Nephron (organoid): ENCODE measurements around the gene APBB1IP.
A peak's percentile ranks its signal among the peaks of the same experiment; 100 is the strongest.

Source experiments
- H3K27ac Mint-ChIP-seq, 3 experiments: 2 replicates each; pipeline ENCODE4 v1.8.0; 2020; ENCODE audit warnings: mixed read lengths in 3 of 3, mild to moderate bottlenecking in 2 of 3, moderate library complexity in 1 of 3
- H3K27me3 Mint-ChIP-seq: 2 replicates; pipeline ENCODE4 v1.8.0; 2021; ENCODE audit warnings: low read depth, mild to moderate bottlenecking, moderate library complexity, mixed read lengths
- H3K36me3 Mint-ChIP-seq: 2 replicates; pipeline ENCODE4 v1.8.0; 2020; ENCODE audit warnings: low read depth, mixed read lengths
- H3K4me1 Mint-ChIP-seq: 2 replicates; pipeline ENCODE4 v1.8.0; 2020; ENCODE audit warnings: mixed read lengths
- H3K4me3 Mint-ChIP-seq, 3 experiments: 2 replicates each; pipeline ENCODE4 v1.8.0; 2020; ENCODE audit warnings: mild to moderate bottlenecking in 3 of 3, mixed read lengths in 3 of 3, moderate library complexity in 2 of 3
- H3K9me3 Mint-ChIP-seq: 2 replicates; pipeline ENCODE4 v1.8.0; 2020; ENCODE audit warnings: mixed read lengths
- TF ChIP-seq, protein P1 (sequence below), 3 experiments: fragments of 200-600 bp; sonication (generic); IDR thresholded peaks; one replicate each; pipeline ENCODE4 v1.5.0; 2021; ENCODE audit warnings: antibody characterized with exemption in 3 of 3; ENCODE audit not compliant: unreplicated experiment in 3 of 3

APBB1IP gene

DNA sequence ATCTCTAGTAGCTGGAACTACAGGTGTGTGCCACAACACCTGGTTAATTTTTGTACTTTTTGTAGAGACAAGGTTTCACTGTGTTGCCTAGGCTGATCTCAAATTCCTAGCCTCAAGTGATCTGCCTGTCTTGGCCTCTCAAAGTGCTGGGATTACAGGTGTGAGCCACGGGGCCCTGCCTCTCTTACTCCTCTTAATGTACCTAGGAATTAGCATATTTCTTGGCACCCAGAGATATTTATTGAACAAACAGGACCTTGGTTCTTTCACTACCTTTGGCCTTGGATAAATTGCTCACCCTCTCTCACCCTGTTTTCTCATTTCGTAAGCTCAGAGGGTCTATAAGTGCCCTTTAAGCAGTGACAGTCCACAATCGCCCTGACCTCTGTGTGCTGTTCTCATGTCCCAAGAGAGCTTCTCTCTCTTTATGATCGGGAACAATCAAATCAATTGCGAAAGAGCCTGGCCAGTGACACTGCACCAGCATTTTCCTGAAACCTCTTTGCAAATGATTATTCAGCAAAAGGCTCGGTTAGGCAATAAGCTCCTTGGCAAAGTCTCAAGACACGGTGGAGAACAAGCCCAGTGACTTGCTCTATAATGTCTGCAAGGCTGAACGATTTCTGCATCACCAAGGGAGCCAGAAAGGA, 117.7 kb downstream of the APBB1IP start:
- Mint-ChIP-seq H3K4me3 (no peak overlapping the region), H3K36me3 (no peaks in the 10 kb centered on the region), H3K9me3 (no peaks in the 10 kb centered on the region), H3K27ac (no peak overlapping the region), H3K4me1 (no peaks in the 10 kb centered on the region), H3K27me3 (peaks cover 12% of the 10 kb centered on the region)
- TF ChIP-seq, protein P1, sequence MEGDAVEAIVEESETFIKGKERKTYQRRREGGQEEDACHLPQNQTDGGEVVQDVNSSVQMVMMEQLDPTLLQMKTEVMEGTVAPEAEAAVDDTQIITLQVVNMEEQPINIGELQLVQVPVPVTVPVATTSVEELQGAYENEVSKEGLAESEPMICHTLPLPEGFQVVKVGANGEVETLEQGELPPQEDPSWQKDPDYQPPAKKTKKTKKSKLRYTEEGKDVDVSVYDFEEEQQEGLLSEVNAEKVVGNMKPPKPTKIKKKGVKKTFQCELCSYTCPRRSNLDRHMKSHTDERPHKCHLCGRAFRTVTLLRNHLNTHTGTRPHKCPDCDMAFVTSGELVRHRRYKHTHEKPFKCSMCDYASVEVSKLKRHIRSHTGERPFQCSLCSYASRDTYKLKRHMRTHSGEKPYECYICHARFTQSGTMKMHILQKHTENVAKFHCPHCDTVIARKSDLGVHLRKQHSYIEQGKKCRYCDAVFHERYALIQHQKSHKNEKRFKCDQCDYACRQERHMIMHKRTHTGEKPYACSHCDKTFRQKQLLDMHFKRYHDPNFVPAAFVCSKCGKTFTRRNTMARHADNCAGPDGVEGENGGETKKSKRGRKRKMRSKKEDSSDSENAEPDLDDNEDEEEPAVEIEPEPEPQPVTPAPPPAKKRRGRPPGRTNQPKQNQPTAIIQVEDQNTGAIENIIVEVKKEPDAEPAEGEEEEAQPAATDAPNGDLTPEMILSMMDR (IDR thresholded peaks at IDR 0.05; ENCODE audit: unreplicated experiment in 3 of 3) = no peak

DNA sequence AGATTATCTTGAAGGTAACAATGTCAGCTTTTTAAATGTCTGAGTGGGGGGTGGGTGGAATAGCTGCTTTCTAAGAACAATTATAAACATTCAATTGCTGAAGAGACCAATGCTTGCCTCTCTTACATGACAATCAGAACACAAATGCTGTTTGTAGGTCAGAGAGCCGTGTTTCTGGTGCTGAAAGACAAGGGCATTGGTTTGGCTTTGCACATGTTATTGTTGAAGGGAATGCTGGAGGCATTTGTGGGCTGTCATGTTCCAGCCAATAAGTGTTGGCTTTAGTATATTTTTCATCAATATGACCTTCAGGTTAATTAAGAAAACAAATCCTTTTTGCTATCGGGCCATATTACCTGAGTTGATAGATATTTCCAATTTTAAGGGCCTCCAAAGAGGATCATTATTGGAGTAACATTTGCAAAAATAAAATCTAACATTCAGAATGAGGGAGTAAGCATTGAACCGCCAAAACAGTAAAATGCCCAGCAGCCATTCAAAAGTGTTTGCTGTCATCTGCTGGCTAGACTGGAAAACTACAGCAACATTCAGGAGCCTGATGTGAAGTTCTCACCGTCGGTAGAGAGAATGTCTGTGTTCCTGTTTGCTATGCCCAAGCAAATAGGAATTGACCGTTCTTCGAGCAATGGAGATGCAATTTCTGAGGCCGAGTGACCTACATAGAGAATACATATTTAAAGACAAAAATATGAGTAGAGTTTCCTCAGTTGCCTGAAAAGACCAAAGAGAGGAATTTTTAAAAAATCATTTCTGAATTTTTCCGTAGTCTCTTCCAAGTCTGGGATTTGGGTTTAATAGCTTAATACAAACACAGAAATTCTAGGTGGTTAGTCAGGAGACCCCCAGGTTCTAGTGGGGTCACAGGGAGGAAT, 118.9 kb downstream of the APBB1IP start:
- no peaks in the 10 kb centered on the region for H3K9me3 Mint-ChIP-seq
- no peak overlapping the region for H3K27ac Mint-ChIP-seq
- H3K36me3 Mint-ChIP-seq = no peaks in the 10 kb centered on the region
- peaks cover 14% of the 10 kb centered on the region for H3K27me3 Mint-ChIP-seq
- no peaks in the 10 kb centered on the region for H3K4me1 Mint-ChIP-seq
- H3K4me3 Mint-ChIP-seq = no peak overlapping the region
- TF ChIP-seq, protein P1 (IDR thresholded peaks at IDR 0.05; ENCODE audit: unreplicated experiment in 3 of 3) = peak; percentile 87 to 93 (median 91)

DNA sequence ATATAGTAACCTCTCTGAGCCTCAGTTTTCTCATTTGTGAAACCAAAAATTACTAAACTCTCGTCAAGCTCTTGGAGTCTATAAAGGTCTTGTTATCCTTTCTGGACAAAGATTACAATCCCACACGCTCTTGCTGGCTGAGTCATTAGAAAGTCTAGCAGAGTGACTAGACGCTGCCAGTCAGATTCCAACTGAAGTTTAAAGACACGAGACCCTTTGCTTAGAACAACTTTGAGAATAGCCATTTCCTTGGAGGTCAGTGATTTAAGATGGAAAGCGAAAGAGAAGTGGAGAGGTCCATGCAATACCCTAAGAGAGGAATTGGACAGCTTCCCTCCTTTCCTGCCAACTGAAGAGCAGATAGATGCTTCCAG, 119.5 kb downstream of the APBB1IP start:
- Mint-ChIP-seq H3K4me1 (no peaks in the 10 kb centered on the region), H3K4me3 (no peak overlapping the region), H3K27me3 (peaks cover 17% of the 10 kb centered on the region), H3K27ac (no peak overlapping the region), H3K9me3 (no peaks in the 10 kb centered on the region), H3K36me3 (no peaks in the 10 kb centered on the region)
- TF ChIP-seq, protein P1 (IDR thresholded peaks at IDR 0.05; ENCODE audit: unreplicated experiment in 3 of 3) = no peak

DNA sequence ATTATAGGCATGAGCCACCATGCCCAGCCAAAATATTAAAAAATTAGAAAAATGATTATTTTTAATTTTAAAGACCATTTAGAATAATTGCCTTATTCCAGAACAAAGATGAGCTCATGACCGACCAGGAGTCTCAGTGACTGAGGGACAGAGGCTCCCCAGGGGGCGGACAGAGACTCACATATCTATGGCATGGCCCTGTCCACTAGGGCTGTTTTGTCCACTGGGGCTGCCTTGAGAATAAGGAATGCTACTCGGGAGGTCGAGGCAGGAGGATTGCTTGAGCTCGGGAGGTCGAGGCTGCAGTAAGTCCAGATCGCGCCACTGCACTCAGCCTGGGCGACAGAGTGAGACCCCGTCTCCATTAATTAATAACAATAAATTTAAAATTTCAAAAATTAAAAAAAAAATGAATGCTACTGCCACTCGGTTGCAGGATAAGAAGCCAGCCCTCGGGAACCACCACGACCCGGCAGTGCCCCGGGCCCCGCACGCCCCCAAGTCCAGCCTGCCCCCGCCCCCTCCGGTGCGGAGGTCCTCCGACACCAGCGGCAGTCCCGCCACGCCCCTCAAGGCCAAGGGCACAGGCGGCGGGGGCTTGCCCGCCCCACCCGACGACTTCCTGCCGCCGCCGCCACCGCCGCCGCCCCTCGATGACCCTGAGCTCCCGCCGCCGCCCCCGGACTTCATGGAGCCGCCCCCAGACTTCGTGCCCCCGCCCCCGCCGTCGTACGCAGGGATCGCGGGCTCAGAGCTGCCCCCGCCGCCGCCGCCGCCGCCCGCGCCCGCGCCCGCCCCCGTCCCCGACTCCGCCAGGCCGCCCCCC, 128.6 kb downstream of the APBB1IP start:
- Mint-ChIP-seq H3K27me3 (peaks cover 42% of the 10 kb centered on the region), H3K4me1 (peaks cover 5% of the 10 kb centered on the region), H3K27ac (no peak overlapping the region), H3K9me3 (peaks cover 5% of the 10 kb centered on the region), H3K4me3 (peak overlapping the region; percentile 80 to 83 (median 81)), H3K36me3 (no peaks in the 10 kb centered on the region)
- TF ChIP-seq, protein P1 (IDR thresholded peaks at IDR 0.05; ENCODE audit: unreplicated experiment in 3 of 3) = no peak

DNA sequence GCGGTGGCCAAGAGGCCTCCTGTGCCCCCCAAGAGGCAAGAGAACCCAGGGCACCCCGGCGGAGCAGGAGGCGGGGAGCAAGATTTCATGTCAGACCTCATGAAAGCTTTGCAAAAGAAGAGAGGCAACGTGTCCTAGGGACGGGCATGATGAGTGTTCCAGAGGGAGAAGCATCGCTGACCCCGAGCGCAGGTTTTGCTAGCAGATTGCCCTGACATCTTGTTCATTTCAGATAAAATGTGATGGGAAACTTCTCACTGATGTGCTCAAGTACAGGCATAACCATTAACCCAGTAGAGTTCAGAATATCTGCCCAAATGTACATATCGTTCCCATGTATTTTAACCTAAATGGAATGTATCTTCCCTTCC, 129.2 kb downstream of the APBB1IP start:
- Mint-ChIP-seq H3K4me3 (peak overlapping the region; percentile 62 to 79 (median 66)), H3K27ac (no peak overlapping the region), H3K36me3 (no peaks in the 10 kb centered on the region), H3K27me3 (peaks cover 40% of the 10 kb centered on the region), H3K9me3 (peaks cover 7% of the 10 kb centered on the region), H3K4me1 (peaks cover 5% of the 10 kb centered on the region)
- TF ChIP-seq, protein P1 (IDR thresholded peaks at IDR 0.05; ENCODE audit: unreplicated experiment in 3 of 3) = no peak
